GM23248 (cell line): ENCODE data around the gene SH2D4B.

Experiments
- EZH2 ChIP-seq: fragments of 200-600 bp; sonication (generic); IDR thresholded peaks from 2 replicates; pipeline ENCODE4 v1.6.1; 2018; ENCODE audit warnings: antibody characterized with exemption, mild to moderate bottlenecking; ENCODE audit not compliant: insufficient read depth, poor library complexity, severe bottlenecking
- EZH2phosphoT487 ChIP-seq: fragments of 200-600 bp; sonication (generic); IDR thresholded peaks from 2 replicates; pipeline ENCODE4 v1.6.1; 2018; ENCODE audit warnings: antibody characterized with exemption, moderate library complexity, mild to moderate bottlenecking, low read depth; ENCODE audit not compliant: insufficient read depth

DNA sequence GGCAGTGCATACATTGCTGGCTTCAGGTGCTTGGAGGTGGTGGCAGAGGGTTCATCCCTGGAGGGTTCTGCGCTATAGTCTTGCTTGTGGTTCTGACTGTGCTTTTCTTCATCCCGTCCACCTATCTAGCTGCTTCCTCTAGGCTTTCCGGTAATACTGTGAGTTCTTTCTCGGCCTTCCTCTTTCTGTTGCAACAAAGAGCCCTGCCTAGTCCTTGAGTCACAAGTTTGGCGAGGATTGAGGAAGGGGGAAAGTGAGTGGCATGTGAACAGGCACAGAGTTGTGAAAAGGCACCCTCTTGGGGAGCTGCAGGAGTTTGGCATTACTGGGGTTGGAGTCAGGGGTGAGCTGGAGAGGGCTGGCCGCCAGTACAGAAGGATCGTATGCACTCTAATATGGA, 123.0 kb downstream of the SH2D4B start:
- TF ChIP-seq EZH2phosphoT487 (no peak), EZH2 (no peak)
